K562 (cell line): ENCODE results near the gene ASPRV1. TPM values are rescaled to one million over a fixed set of nuclear protein-coding genes. Genes with fewer than 3 reads are reported as not detected.

Experiments
- ELK3 ChIP-seq: fragments of 450-650 bp; formaldehyde crosslinking; IDR thresholded peaks from 2 replicates; pipeline ENCODE4 v1.4.0; 2020; ENCODE audit warnings: mild to moderate bottlenecking
- ESRRB ChIP-seq: fragments of 250-450 bp; sonication (Bioruptor Pico); IDR thresholded peaks from 2 replicates; pipeline ENCODE4 v1.5.0; 2020; ENCODE audit warnings: mild to moderate bottlenecking, moderate library complexity, borderline replicate concordance
- FOXA1 ChIP-seq: fragments of 450-650 bp; IDR thresholded peaks from 2 replicates; pipeline ENCODE4 v1.6.1; 2016; ENCODE audit warnings: mild to moderate bottlenecking, borderline replicate concordance
- FOXJ2 ChIP-seq: fragments of 200-800 bp; sonication (Bioruptor generic); IDR thresholded peaks from 2 replicates; pipeline ENCODE4 v1.6.1; 2016; ENCODE audit warnings: missing genetic modification characterization, missing compliant biosample characterization
- GATAD2A ChIP-seq: fragments of 450-650 bp; IDR thresholded peaks from 2 replicates; pipeline ENCODE4 v1.6.1; 2017
- HNRNPL ChIP-seq: fragments of 200-400 bp; formaldehyde crosslinking; IDR thresholded peaks from 2 replicates; pipeline ENCODE4 v1.6.1; 2017; ENCODE audit warnings: low read depth, mild to moderate bottlenecking, low read length
- KHSRP ChIP-seq: fragments of 450-650 bp; IDR thresholded peaks from 2 replicates; pipeline ENCODE4 v1.6.1; 2017
- KLF10 ChIP-seq: fragments of 250-450 bp; sonication (Bioruptor Pico); IDR thresholded peaks from 2 replicates; pipeline ENCODE4 v1.6.1; 2021; ENCODE audit warnings: matching md5 sums
- MCM3 ChIP-seq: fragments of 450-650 bp; IDR thresholded peaks from 2 replicates; pipeline ENCODE4 v1.6.1; 2016
- PHF21A ChIP-seq: fragments of 450-650 bp; IDR thresholded peaks from 2 replicates; pipeline ENCODE4 v1.6.1; 2017; ENCODE audit warnings: low read depth, borderline replicate concordance
- REST ChIP-seq, 2 experiments: fragments of 450-650 bp; formaldehyde crosslinking in 1 of 2; IDR thresholded peaks; 2 replicates each; pipeline versions ENCODE4 v1.4.0 to v1.6.1; 2014 to 2020; ENCODE audit warnings: mild to moderate bottlenecking in 2 of 2, borderline replicate concordance in 1 of 2, low read depth in 1 of 2
- RFX5 ChIP-seq: IDR thresholded peaks from 2 replicates; pipeline ENCODE4 v1.6.1; 2011; ENCODE audit warnings: low read depth, mild to moderate bottlenecking, improper control_type of control experiment, low read length
- RFX7 ChIP-seq: fragments of 250-450 bp; sonication (Bioruptor Pico); IDR thresholded peaks from 2 replicates; pipeline ENCODE4 v1.5.1; 2021; ENCODE audit warnings: mild to moderate bottlenecking
- SETDB1 ChIP-seq: IDR thresholded peaks from one replicate; pipeline ENCODE4 v1.6.1; 2012; ENCODE audit warnings: low read length, control low read depth, inconsistent platforms
- SIN3B ChIP-seq: fragments of 450-650 bp; IDR thresholded peaks from 2 replicates; pipeline ENCODE4 v1.6.1; 2017; ENCODE audit warnings: low read depth, mild to moderate bottlenecking, moderate library complexity
- SRSF1 ChIP-seq: fragments of 200-400 bp; formaldehyde crosslinking; IDR thresholded peaks from 2 replicates; pipeline ENCODE4 v1.6.1; 2017; ENCODE audit warnings: mild to moderate bottlenecking, low read depth, low read length, moderate library complexity
- TEAD1 ChIP-seq, 2 experiments: fragments of 450-650 bp in 1 of 2; sonication (generic) in 1 of 2; formaldehyde crosslinking; IDR thresholded peaks; 2 replicates each; pipeline versions ENCODE4 v1.4.0 to v1.8.0; 2020 to 2022; ENCODE audit warnings: mild to moderate bottlenecking in 2 of 2, missing genetic modification reagents in 1 of 2
- ZBTB43 ChIP-seq: sonication (generic); formaldehyde crosslinking; IDR thresholded peaks from 2 replicates; pipeline ENCODE4 v1.8.0; 2023; ENCODE audit warnings: mild to moderate bottlenecking, missing genetic modification reagents
- ZNF3 ChIP-seq: fragments of 250-450 bp; sonication (Bioruptor Pico); IDR thresholded peaks from 2 replicates; pipeline ENCODE4 v1.5.0; 2021; ENCODE audit warnings: mild to moderate bottlenecking, moderate library complexity
- polyA plus RNA-seq, 8 experiments: library from polyadenylated mRNA; depleted of rRNA in 4 of 8; stranded (reverse) in 5 of 8; unstranded in 3 of 8; fragments of >200 nt; fragmentation: Nextera tagmentation in 2 of 8; fragmentation: Illumina TruSeq in 1 of 8; extraction: Ambion mirVana in 2 of 8; extraction: Trizol in 1 of 8; gene quantifications; 2 replicates each; pipeline versions ENCODE4 v1.2.1 to v1.2.3, GENCODE V29; 2011 to 2014; ENCODE audit warnings: inconsistent platforms in 1 of 8, missing spikeins in 1 of 8
- total RNA-seq, 7 experiments: library from RNA; depleted of rRNA in 6 of 7; stranded (reverse); fragments of >200 nt in 6 of 7; fragmentation: Illumina TruSeq in 2 of 7; extraction: Trizol in 2 of 7; gene quantifications; 2 replicates each; pipeline versions ENCODE4 v1.2.1 to v1.2.3, GENCODE V29; 2011 to 2021; ENCODE audit warnings: low replicate concordance in 1 of 7

The ASPRV1 gene
- total and polyA plus RNA-seq, 9 of the 15 experiments (the other 6 are each of a cell fraction or from before 2014, with no cell fraction given), result 0.17 to 0.72 (median 0.47) TPM; not detected in 1

- TF ChIP-seq KLF10 (CRISPR knock-in tag), result no peak
- TF ChIP-seq SIN3B, result no peak
- TF ChIP-seq SRSF1, result no peak
- no peak for TF ChIP-seq SETDB1
- TF ChIP-seq RFX7 (CRISPR knock-in tag), result no peak
- no peak for TF ChIP-seq TEAD1 (CRISPR knock-in tag; IDR thresholded peaks at IDR 0.05)
- no peak for TF ChIP-seq HNRNPL
- 0 out of 2 replicates have a peak, but pooled peaks have one; percentile 45 for TF ChIP-seq PHF21A
- TF ChIP-seq ZBTB43, result no peak
- TF ChIP-seq FOXJ2, result no peak
- peak; percentile 70; the same call in 1 of the 2 replicates for TF ChIP-seq GATAD2A
- 0 out of 2 replicates have a peak, but pooled peaks have one; percentile 15 for TF ChIP-seq REST (IDR thresholded peaks at IDR 0.05; ENCODE audit: borderline replicate concordance)
- no peak for TF ChIP-seq REST (CRISPR knock-in tag; IDR thresholded peaks at IDR 0.05; ENCODE audit: low read depth)
- TF ChIP-seq FOXA1, result no peak
- no peak for TF ChIP-seq ESRRB (CRISPR knock-in tag)
- TF ChIP-seq ELK3 (CRISPR knock-in tag), result no peak
- no peak for TF ChIP-seq ZNF3
- no peak for TF ChIP-seq RFX5
- TF ChIP-seq KHSRP, result no peak
- TF ChIP-seq MCM3, result no peak
These were observed 35.8 kb upstream of the ASPRV1 start (continued) for GRCh38 chr2:69997015-69997830.
